MM.1S (cell line): ENCODE data around the gene PGK2.
A peak's percentile ranks its signal among the peaks of the same experiment; 100 is the strongest.

ENCODE experiments used
- DNase-seq: peaks from one replicate; pipeline ENCODE4 v3.0.0-alpha.2; 2015
- H2AFZ ChIP-seq: fragments of 300-600 bp; sonication (generic); 2 replicates; pipeline ENCODE4 v1.6.0; 2016; ENCODE audit warnings: antibody characterized with exemption, low read length
- H3F3A ChIP-seq: fragments of 300-600 bp; sonication (generic); 2 replicates; pipeline ENCODE4 v1.6.1; 2016; ENCODE audit warnings: mild to moderate bottlenecking, antibody characterized with exemption, low read length, moderate library complexity, mixed read lengths; ENCODE audit not compliant: insufficient read depth
- H3K27ac ChIP-seq: fragments of 300-600 bp; sonication (generic); 2 replicates; pipeline ENCODE4 v1.5.1; 2016; ENCODE audit warnings: mild to moderate bottlenecking, low read length
- H3K27me3 ChIP-seq: fragments of 300-600 bp; sonication (generic); replicated peaks from 2 replicates; pipeline ENCODE4 v1.6.0; 2016; ENCODE audit warnings: low read length; ENCODE audit not compliant: insufficient read depth
- H3K36me3 ChIP-seq: fragments of 300-600 bp; sonication (generic); replicated peaks from 2 replicates; pipeline ENCODE4 v1.6.1; 2016; ENCODE audit warnings: mild to moderate bottlenecking, low read length, mixed read lengths; ENCODE audit not compliant: insufficient read depth
- H3K4me1 ChIP-seq: fragments of 300-600 bp; sonication (generic); 2 replicates; pipeline ENCODE4 v1.6.1; 2016; ENCODE audit warnings: low read length, mixed read lengths
- H3K4me2 ChIP-seq: fragments of 300-600 bp; sonication (generic); 2 replicates; pipeline ENCODE4 v1.6.0; 2016; ENCODE audit warnings: low read depth, low read length
- H3K4me3 ChIP-seq: fragments of 300-600 bp; sonication (generic); 2 replicates; pipeline ENCODE4 v1.5.1; 2016; ENCODE audit warnings: low read length, mixed read lengths
- H3K79me2 ChIP-seq: fragments of 300-600 bp; sonication (generic); 2 replicates; pipeline ENCODE4 v1.6.1; 2016; ENCODE audit warnings: mixed run types, low read length, mixed read lengths
- H3K9ac ChIP-seq: fragments of 300-600 bp; sonication (generic); 2 replicates; pipeline ENCODE4 v1.6.1; 2016; ENCODE audit warnings: low read length, mixed read lengths
- H3K9me2 ChIP-seq: fragments of 300-600 bp; sonication (generic); replicated peaks from 2 replicates; pipeline ENCODE4 v1.6.1; 2016; ENCODE audit warnings: mild to moderate bottlenecking, low read length, mixed read lengths; ENCODE audit not compliant: insufficient read depth
- H3K9me3 ChIP-seq: fragments of 300-600 bp; sonication (generic); replicated peaks from 2 replicates; pipeline ENCODE4 v1.6.1; 2016; ENCODE audit warnings: mild to moderate bottlenecking, low read length, mixed read lengths; ENCODE audit not compliant: insufficient read depth
- H4K20me1 ChIP-seq: fragments of 300-600 bp; sonication (generic); 2 replicates; pipeline ENCODE4 v1.6.1; 2016; ENCODE audit warnings: mild to moderate bottlenecking, low read length, moderate library complexity, mixed read lengths; ENCODE audit not compliant: insufficient read depth
- CTCF ChIP-seq: fragments of 300-600 bp; sonication (generic); IDR thresholded peaks from 2 replicates; pipeline ENCODE4 v1.5.1; 2016; ENCODE audit warnings: antibody characterized with exemption, low read length, mixed read lengths
- EZH2 ChIP-seq: fragments of 300-600 bp; sonication (generic); optimal IDR thresholded peaks from 2 replicates; pipeline ENCODE3; 2017; ENCODE audit warnings: low read depth, mild to moderate bottlenecking, antibody characterized with exemption, low read length, mixed read lengths
- EZH2phosphoT487 ChIP-seq: fragments of 300-600 bp; sonication (generic); IDR thresholded peaks from 2 replicates; pipeline ENCODE4 v1.6.1; 2018; ENCODE audit warnings: antibody characterized with exemption, low read length

PGK2 gene

GRCh38 chr6:49744259-49744658 is 42.8 kb downstream of the PGK2 start, which contains the start of gene CRISP3:
Gene CRISP3 (minus strand): TSS chr6:49744388. CDS start chr6:49744367, 21 bp downstream.
- Histone ChIP-seq H3F3A (no peaks in the 10 kb centered on the region), H3K4me2 (no peak within 1 kb of the TSS), H3K4me1 (no peaks in the 10 kb centered on the region), H4K20me1 (no peaks in the 10 kb centered on the region), H3K9me2 (no peaks in the 10 kb centered on the region), H3K9ac (no peak within 1 kb of the TSS), H3K79me2 (no peaks in the 10 kb centered on the region), H2AFZ (no peak within 1 kb of the TSS), H3K27me3 (no peaks in the 10 kb centered on the region), H3K27ac (no peak within 1 kb of the TSS), H3K4me3 (no peak within 1 kb of the TSS), H3K36me3 (no peaks in the 10 kb centered on the region), H3K9me3 (no peaks in the 10 kb centered on the region)
- no peak for TF ChIP-seq EZH2phosphoT487
- no peak for TF ChIP-seq CTCF
- TF ChIP-seq EZH2 = no peak
- peak; percentile 30 for DNase-seq

GRCh38 chr6:49743429-49743828 is 43.7 kb downstream of the PGK2 start:
- no peaks in the 10 kb centered on the region for H3F3A ChIP-seq
- H3K4me2 ChIP-seq = no peak overlapping the region
- no peak overlapping the region for H2AFZ ChIP-seq
- no peaks in the 10 kb centered on the region for H3K27me3 ChIP-seq
- H3K27ac ChIP-seq = no peak overlapping the region
- no peaks in the 10 kb centered on the region for H3K79me2 ChIP-seq
- no peaks in the 10 kb centered on the region for H3K9me2 ChIP-seq
- no peaks in the 10 kb centered on the region for H3K36me3 ChIP-seq
- TF ChIP-seq EZH2 (no peak), CTCF (no peak), EZH2phosphoT487 (no peak)
- no peak overlapping the region for H3K4me3 ChIP-seq
- H4K20me1 ChIP-seq = no peaks in the 10 kb centered on the region
- no peak for DNase-seq
- H3K4me1 ChIP-seq = no peaks in the 10 kb centered on the region
- H3K9ac ChIP-seq = no peak overlapping the region
- H3K9me3 ChIP-seq = no peaks in the 10 kb centered on the region

GRCh38 chr6:49739423-49739822 is 47.7 kb downstream of the PGK2 start:
- Histone ChIP-seq H3K4me1 (no peaks in the 10 kb centered on the region), H3K36me3 (no peaks in the 10 kb centered on the region), H3K27me3 (no peaks in the 10 kb centered on the region), H3F3A (no peaks in the 10 kb centered on the region), H3K79me2 (no peaks in the 10 kb centered on the region), H3K9me3 (no peaks in the 10 kb centered on the region), H3K4me3 (no peak overlapping the region), H4K20me1 (no peaks in the 10 kb centered on the region), H2AFZ (no peak overlapping the region), H3K27ac (no peak overlapping the region), H3K9ac (no peak overlapping the region), H3K9me2 (no peaks in the 10 kb centered on the region), H3K4me2 (no peak overlapping the region)
- no peak for DNase-seq
- TF ChIP-seq EZH2 (no peak), CTCF (no peak), EZH2phosphoT487 (no peak)
